Measurements from ENCODE around the gene TUB.

DNA sequence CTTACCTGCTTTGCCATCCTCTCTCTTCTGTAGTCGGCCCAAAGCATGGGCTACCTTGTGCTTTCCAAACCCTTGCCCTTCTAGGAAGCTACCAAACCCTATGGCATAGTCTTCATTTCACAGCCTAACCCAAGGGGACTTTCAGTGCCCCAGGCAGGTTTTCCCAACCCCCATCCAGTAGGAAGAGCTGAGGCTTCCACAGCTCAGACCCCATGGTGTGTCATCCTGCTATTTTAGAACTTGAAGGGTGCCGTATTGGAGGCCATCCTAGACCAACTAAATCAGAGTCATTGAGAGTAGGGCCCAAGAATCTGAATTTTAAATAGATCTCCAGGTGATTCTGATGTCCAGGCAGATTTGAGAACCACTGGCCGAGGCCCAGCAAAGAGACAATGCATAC is 31.9 kb upstream of the TUB start:
- TF ChIP-seq, protein P1, sequence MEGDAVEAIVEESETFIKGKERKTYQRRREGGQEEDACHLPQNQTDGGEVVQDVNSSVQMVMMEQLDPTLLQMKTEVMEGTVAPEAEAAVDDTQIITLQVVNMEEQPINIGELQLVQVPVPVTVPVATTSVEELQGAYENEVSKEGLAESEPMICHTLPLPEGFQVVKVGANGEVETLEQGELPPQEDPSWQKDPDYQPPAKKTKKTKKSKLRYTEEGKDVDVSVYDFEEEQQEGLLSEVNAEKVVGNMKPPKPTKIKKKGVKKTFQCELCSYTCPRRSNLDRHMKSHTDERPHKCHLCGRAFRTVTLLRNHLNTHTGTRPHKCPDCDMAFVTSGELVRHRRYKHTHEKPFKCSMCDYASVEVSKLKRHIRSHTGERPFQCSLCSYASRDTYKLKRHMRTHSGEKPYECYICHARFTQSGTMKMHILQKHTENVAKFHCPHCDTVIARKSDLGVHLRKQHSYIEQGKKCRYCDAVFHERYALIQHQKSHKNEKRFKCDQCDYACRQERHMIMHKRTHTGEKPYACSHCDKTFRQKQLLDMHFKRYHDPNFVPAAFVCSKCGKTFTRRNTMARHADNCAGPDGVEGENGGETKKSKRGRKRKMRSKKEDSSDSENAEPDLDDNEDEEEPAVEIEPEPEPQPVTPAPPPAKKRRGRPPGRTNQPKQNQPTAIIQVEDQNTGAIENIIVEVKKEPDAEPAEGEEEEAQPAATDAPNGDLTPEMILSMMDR (conservative IDR thresholded peaks at IDR 0.05), result no peak
- TF ChIP-seq EZH2 (IDR thresholded peaks at IDR 0.05; ENCODE audit: low read depth), result no peak
